SHP77 (cell line): ENCODE data around the gene TTC13.
"Not testable (repeated sequence)": the region's sequence is repeated elsewhere in the genome, so short reads cannot be mapped to it uniquely, and the experiment has no call there.

Source experiments
- DNase-seq, 2 experiments: peaks; one replicate each; lab custom pipeline; 2025; lab: John Stamatoyannopoulos, UW

The TTC13 gene

DNA sequence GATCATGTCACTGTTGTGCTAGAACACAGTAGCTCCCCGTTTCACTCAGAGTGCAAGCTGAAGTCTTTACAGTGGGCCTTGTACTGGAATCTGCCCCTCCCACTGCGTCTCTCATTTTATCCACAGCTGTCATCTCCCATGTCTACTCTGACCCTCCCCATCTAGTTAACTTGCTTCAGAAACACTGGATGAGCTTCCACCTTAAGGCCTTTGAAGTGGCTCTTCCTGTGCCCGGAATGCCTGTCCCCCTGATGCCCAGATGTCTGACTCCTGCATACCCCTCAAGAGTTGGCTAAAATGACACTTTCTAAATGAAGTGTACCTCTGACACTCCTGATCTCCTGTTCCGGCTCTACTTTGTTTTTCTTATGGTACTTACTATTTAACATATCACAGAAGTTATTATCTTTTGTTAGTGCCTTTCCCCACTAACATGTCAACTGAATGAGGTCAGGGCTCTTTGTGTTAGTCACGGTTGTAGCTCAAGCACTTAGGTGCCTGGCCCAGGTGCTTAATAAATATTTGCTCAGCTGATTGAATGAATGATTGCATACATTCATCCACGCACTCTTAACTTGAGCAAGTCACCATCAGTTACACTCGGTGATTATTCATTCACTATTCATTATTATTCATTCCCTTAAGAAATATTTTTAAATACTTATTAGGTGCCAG, 13.6 kb upstream of the TTC13 start:
- DNase-seq, result peak; percentile 83

DNA sequence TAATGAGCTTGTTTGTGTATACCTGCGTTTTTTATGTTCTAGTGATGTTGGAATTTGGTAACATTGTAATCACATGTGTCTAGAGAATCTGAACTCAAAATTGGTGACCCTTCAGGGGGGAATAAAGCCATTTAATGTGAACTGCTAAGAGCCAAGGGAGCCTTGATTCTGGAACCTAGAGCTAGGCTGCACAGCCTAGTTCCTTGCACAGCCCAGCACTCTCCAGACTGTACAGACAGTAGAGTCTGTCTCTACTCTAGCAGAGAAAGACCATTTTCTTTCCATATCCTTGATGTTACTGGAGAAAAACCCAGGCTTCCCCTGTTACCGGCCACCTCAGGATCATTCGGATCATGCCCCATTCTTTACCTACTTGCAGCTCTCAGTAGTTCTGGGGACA, 8.8 kb upstream of the TTC13 start:
- no peak for DNase-seq

DNA sequence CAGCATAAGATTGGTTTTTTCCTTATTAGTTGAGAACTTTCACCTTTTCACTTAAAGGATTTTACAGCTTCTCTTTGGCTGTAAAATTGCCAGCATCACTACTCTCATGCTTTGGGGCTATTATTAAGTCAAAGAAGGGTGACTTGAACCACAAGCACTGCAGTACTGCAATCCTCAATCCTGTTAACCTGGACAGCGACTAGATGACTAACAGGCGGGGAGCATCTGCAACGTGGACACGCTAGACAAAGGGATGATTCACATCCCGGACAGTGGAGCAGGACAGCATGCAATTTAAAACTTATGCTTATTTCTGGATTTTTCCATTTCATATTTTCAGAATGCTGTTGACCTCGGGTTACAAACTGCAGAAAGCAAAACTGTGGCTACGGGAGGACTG, 8.3 kb upstream of the TTC13 start:
- DNase-seq, result no peak

GRCh38 chr1:230985711-230986110, 7.0 kb upstream of the TTC13 start:
- DNase-seq, result no peak

GRCh38 chr1:230984622-230985515, 6.2 kb upstream of the TTC13 start:
- not testable (repeated sequence) for DNase-seq

GRCh38 chr1:230983811-230984210, 5.2 kb upstream of the TTC13 start:
- no peak for DNase-seq

DNA sequence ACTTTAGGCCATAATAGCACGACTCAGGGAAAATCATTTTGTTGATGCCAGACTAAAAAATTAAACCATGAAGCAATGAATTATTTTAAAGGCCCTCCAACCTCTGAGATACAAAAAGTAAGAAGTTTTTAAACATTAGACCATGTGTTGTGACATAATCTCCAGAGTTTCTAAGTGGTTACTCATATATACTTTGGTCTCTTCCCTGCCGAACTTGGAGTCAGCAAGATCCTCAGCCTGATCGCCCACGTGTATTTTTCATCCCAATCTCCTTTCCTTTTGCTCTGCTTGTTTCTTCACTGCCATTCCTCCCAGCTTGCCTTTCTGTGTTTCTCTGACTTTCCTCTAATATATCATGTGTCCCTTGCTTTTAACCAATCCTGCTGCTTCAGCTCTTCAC, 4.0 kb upstream of the TTC13 start:
- DNase-seq, result no peak

- no peak for DNase-seq
Measured at GRCh38 chr1:230979952-230980351, 1.3 kb upstream of the TTC13 start.

DNA sequence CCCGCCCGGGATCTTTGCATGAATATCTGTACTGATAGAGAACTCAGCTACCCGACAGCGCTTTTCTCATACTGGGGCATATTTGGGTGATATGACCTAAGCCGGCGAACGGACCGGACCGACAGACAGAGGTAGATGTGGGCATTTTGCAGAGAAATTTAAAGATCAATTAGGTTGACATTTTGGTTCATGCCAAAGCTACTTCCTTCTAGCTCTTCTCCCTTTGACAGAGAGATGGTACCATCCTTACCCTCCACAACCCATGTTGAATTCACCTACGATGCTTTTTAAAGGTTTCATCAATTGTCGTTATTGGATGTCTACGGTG, 692 bp upstream of the TTC13 start:
- DNase-seq, result no peak

- DNase-seq, result peak in 1 of 2 experiments; percentile 51
Measured at GRCh38 chr1:230977761-230978490, 735 bp downstream of the TTC13 start.

GRCh38 chr1:230976825-230977747, 1.6 kb downstream of the TTC13 start:
- no peak for DNase-seq

- DNase-seq, result no peak
Measured at GRCh38 chr1:230976360-230976759, 2.3 kb downstream of the TTC13 start.

GRCh38 chr1:230975636-230976035, 3.0 kb downstream of the TTC13 start:
- no peak for DNase-seq

DNA sequence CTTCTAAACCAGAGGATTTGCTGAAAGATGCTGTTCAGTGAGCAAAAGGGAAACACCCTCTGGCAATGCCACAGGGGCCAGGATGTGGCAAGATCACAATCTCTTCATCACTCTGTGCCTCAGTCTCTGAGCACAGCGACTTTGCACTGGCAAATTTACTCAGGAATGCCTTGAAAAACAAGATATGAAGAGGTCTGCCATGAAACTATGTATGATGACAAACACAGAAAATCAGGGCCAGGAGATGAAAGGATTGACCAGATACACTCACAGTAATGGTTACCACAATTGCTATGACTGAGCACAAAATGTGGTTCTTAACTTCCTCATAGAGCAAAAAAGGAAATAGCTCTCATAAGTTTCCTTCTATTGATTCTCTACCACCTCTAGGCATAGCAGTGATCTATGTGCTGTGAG, 5.8 kb downstream of the TTC13 start:
- DNase-seq, result no peak

GRCh38 chr1:230971771-230972170, 6.9 kb downstream of the TTC13 start:
- no peak for DNase-seq

DNA sequence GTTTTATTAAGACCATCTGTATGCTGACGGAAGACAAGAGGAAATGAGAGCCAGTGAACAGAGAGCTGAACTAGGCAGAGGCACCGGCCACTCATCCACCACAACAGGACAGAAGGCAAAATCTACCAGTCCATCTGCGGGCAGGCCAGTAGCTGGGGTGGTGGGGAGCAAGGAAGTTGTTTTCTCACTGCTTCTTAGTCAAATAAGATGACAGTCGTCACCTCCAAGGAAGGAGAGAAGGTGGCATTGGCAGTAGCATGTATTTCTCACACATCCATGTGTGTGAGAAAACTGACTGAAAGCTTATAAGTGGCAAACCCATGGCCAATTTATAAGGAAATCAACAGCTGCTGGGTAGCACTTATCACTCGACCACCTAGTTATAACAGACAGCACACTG, 8.2 kb downstream of the TTC13 start:
- no peak for DNase-seq

GRCh38 chr1:230966358-230966873, 12.2 kb downstream of the TTC13 start:
- no peak for DNase-seq

DNA sequence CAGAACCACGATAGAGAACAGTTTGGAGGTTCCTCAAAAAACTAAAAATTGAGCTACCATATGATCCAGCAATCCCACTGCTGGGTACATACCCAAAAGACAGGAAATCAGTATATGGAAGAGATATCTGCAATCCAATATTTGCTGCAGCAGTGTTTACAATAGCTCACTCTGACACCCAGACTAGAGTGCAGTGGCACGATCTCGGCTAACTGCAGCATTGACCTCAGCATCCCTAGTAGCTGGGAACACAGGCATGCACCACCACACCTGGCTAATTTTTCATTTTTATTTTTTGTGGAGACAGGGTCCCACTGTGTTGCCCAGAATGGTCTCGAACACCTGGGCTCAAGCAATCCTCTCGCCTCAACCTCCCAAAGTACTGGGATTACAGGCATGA, 13.1 kb downstream of the TTC13 start:
- DNase-seq, result no peak

GRCh38 chr1:230964896-230965295, 13.8 kb downstream of the TTC13 start:
- no peak for DNase-seq

- DNase-seq, result no peak
Measured at GRCh38 chr1:230958370-230958769, 20.3 kb downstream of the TTC13 start.

- DNase-seq, result no peak
Measured at GRCh38 chr1:230957580-230957989, 21.1 kb downstream of the TTC13 start.

GRCh38 chr1:230950404-230950803, 28.3 kb downstream of the TTC13 start:
- DNase-seq, result no peak
